ENCODE data around the gene PVALB. TPM values are rescaled to one million over a fixed set of nuclear protein-coding genes. Genes with fewer than 3 reads are reported as not detected.

The PVALB gene
- total and polyA plus RNA-seq, 2 of the 4 experiments (the other 2 are of a cell fraction): not detected

DNA sequence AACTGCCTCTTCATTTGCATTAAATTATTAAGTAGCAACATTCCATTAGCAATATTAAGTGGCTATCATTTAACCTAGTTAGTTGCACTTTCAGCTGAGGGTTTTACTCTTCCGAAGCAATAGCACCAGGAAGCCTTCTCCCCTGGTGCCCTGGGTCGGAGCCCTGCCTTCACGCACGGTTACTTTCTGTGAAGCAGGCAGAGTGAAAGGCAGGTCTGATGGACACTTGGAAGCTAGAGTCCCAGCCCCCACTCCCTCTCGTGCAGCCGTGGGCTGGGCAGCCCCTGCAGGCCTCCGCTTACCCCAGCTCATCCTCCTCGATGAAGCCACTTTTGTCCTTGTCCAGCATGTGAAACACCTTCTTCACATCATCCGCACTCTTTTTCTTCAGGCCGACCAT is 2.0 kb downstream of the PVALB start:
- H2AFZ ChIP-seq (replicated peaks; ENCODE audit: low read length, poor library complexity): no peak overlapping the region
- H2AK9ac ChIP-seq (replicated peaks; ENCODE audit: low read depth, low read length, poor library complexity): no peak overlapping the region
- H3K56ac ChIP-seq (ENCODE audit: extremely low read depth, insufficient read depth, low read length): no peak overlapping the region
- no peak overlapping the region for H2AK5ac ChIP-seq (ENCODE audit: low read depth, low read length)
- no peak overlapping the region for H3K9ac ChIP-seq (ENCODE audit: low read depth, low read length)
- ChIA-PET CTCF (no interaction called here), POLR2A (ENCODE audit: unreplicated experiment) (no interaction called here)
- in situ Hi-C loops (cut with MboI; ENCODE audit: low sequenced_read_pairs) (no loop called here), dilution Hi-C loops (cut with HindIII; ENCODE audit: low sequenced_read_pairs, unreplicated experiment) (no loop called here), intact Hi-C loops (cut with micrococcal nuclease) (no loop called here)
- H3K27me3 ChIP-seq (ENCODE audit: control insufficient read depth, insufficient read depth, low read length): peaks cover 80% of the 10 kb centered on the region
- H2BK20ac ChIP-seq (ENCODE audit: low read depth, low read length): no peak overlapping the region
- H2BK120ac ChIP-seq (ENCODE audit: low read depth, low read length): no peak overlapping the region
- no peaks in the 10 kb centered on the region for H3K9me1 ChIP-seq (ENCODE audit: insufficient read depth, low read length)
- no TSS peak for BruUV-seq (replicated peaks)
- H3K4me1 ChIP-seq (ENCODE audit: control insufficient read depth, insufficient read depth, low read length): no peaks in the 10 kb centered on the region
- H4K5ac ChIP-seq (ENCODE audit: low read depth, low read length): no peak overlapping the region
- no peak overlapping the region for H3K4me2 ChIP-seq (ENCODE audit: low read depth, low read length)
- H3K36me3 ChIP-seq (ENCODE audit: control insufficient read depth, insufficient read depth, low read length): no peaks in the 10 kb centered on the region
- H3K18ac ChIP-seq (ENCODE audit: low read depth, low read length): no peak overlapping the region
- no peak overlapping the region for H3K23ac ChIP-seq (ENCODE audit: low read depth, low read length)
- no peak overlapping the region for H3K4ac ChIP-seq (ENCODE audit: low read depth, low read length)
- TF ChIP-seq, protein P1, sequence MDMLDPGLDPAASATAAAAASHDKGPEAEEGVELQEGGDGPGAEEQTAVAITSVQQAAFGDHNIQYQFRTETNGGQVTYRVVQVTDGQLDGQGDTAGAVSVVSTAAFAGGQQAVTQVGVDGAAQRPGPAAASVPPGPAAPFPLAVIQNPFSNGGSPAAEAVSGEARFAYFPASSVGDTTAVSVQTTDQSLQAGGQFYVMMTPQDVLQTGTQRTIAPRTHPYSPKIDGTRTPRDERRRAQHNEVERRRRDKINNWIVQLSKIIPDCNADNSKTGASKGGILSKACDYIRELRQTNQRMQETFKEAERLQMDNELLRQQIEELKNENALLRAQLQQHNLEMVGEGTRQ (IDR thresholded peaks at IDR 0.05; ENCODE audit: low read depth, low read length): no peak
- TF ChIP-seq POLR2A (IDR thresholded peaks at IDR 0.05; ENCODE audit: low read depth, low read length) (no peak), NFE2L2 (IDR thresholded peaks at IDR 0.05; ENCODE audit: low read depth, low read length) (no peak), SMC3 (IDR thresholded peaks at IDR 0.05; ENCODE audit: low read depth, low read length) (no peak), RFX5 (IDR thresholded peaks at IDR 0.05; ENCODE audit: low read depth, low read length) (no peak), RAD21 (IDR thresholded peaks at IDR 0.05; ENCODE audit: low read length) (no peak), FOS (IDR thresholded peaks at IDR 0.05; ENCODE audit: low read depth, low read length) (no peak), MXI1 (IDR thresholded peaks at IDR 0.05; ENCODE audit: borderline replicate concordance, low read depth, low read length) (no peak), RCOR1 (IDR thresholded peaks at IDR 0.05; ENCODE audit: insufficient replicate concordance, low read length) (no peak), MAFK (IDR thresholded peaks at IDR 0.05; ENCODE audit: low read depth, low read length) (no peak), MAZ (IDR thresholded peaks at IDR 0.05; ENCODE audit: borderline replicate concordance, low read depth, low read length) (no peak), CHD1 (IDR thresholded peaks at IDR 0.05; ENCODE audit: low read depth, low read length) (no peak), BHLHE40 (IDR thresholded peaks at IDR 0.05; ENCODE audit: low read depth, low read length) (no peak), CEBPB (IDR thresholded peaks at IDR 0.05; ENCODE audit: low read depth, low read length) (no peak)
- TF ChIP-seq, protein P2, sequence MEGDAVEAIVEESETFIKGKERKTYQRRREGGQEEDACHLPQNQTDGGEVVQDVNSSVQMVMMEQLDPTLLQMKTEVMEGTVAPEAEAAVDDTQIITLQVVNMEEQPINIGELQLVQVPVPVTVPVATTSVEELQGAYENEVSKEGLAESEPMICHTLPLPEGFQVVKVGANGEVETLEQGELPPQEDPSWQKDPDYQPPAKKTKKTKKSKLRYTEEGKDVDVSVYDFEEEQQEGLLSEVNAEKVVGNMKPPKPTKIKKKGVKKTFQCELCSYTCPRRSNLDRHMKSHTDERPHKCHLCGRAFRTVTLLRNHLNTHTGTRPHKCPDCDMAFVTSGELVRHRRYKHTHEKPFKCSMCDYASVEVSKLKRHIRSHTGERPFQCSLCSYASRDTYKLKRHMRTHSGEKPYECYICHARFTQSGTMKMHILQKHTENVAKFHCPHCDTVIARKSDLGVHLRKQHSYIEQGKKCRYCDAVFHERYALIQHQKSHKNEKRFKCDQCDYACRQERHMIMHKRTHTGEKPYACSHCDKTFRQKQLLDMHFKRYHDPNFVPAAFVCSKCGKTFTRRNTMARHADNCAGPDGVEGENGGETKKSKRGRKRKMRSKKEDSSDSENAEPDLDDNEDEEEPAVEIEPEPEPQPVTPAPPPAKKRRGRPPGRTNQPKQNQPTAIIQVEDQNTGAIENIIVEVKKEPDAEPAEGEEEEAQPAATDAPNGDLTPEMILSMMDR (conservative IDR thresholded peaks at IDR 0.05; ENCODE audit: low read depth, low read length): no peak
- TF ChIP-seq, protein P3, sequence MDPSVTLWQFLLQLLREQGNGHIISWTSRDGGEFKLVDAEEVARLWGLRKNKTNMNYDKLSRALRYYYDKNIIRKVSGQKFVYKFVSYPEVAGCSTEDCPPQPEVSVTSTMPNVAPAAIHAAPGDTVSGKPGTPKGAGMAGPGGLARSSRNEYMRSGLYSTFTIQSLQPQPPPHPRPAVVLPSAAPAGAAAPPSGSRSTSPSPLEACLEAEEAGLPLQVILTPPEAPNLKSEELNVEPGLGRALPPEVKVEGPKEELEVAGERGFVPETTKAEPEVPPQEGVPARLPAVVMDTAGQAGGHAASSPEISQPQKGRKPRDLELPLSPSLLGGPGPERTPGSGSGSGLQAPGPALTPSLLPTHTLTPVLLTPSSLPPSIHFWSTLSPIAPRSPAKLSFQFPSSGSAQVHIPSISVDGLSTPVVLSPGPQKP (IDR thresholded peaks at IDR 0.05; ENCODE audit: borderline replicate concordance, low read depth, low read length): no peak
- H3K4me3 ChIP-seq (ENCODE audit: insufficient read depth, low read depth, low read length): no peak overlapping the region
- no peak overlapping the region for H2BK5ac ChIP-seq (ENCODE audit: low read depth, low read length, poor library complexity, severe bottlenecking)
- no peak overlapping the region for H3K14ac ChIP-seq (replicated peaks; ENCODE audit: low read depth, low read length)
- no peak for ATAC-seq (ENCODE audit: low read depth)
- H4K91ac ChIP-seq (ENCODE audit: insufficient read depth, low read depth, low read length): no peak overlapping the region
- DNase-seq: no peak
- H3K9me3 ChIP-seq (ENCODE audit: control insufficient read depth, insufficient read depth, low read length): no peaks in the 10 kb centered on the region
- no peak overlapping the region for H2BK15ac ChIP-seq (ENCODE audit: low read depth, low read length)
- no peaks in the 10 kb centered on the region for H4K20me1 ChIP-seq (ENCODE audit: insufficient read depth, low read length)
- H4K8ac ChIP-seq (ENCODE audit: low read depth in 2 of 2, low read length in 2 of 2): no peak overlapping the region
- no CpG with 5 or more reads among the region's 10 CpGs for WGBS, 2 experiments (ENCODE audit: extremely low coverage in 2 of 2, insufficient read length in 1 of 2)
- no peak overlapping the region for H3K27ac ChIP-seq (ENCODE audit: insufficient read depth, low read length)
- H3K79me1 ChIP-seq (ENCODE audit: low read depth in 1 of 2, low read length in 2 of 2): no peaks in the 10 kb centered on the region
